GM12878 (cell line): ENCODE results near the gene ASXL2. TPM values are rescaled to one million over a fixed set of nuclear protein-coding genes. Genes with fewer than 3 reads are reported as not detected.

ENCODE experiments used
- EZH2 ChIP-seq: IDR thresholded peaks from 2 replicates; pipeline ENCODE4 v1.6.1; 2012; ENCODE audit warnings: low read depth, mild to moderate bottlenecking, control low read depth, inconsistent platforms, low read length, borderline replicate concordance; ENCODE audit not compliant: control insufficient read depth
- FOXM1 ChIP-seq: IDR thresholded peaks from 2 replicates; pipeline ENCODE4 v1.6.1; 2012; ENCODE audit warnings: low read depth, mild to moderate bottlenecking, inconsistent platforms, low read length, moderate library complexity
- HDAC6 ChIP-seq: fragments of 200-600 bp; sonication (generic); IDR thresholded peaks from one replicate; pipeline ENCODE4 v1.8.0; 2017; ENCODE audit warnings: antibody characterized with exemption; ENCODE audit not compliant: unreplicated experiment
- JUND ChIP-seq: IDR thresholded peaks from 2 replicates; pipeline ENCODE4 v1.6.1; 2012; ENCODE audit warnings: low read depth, mild to moderate bottlenecking, low read length, improper control_type of control experiment, moderate library complexity
- SMC3 ChIP-seq: IDR thresholded peaks from 2 replicates; pipeline ENCODE4 v1.6.1; 2011; ENCODE audit warnings: low read length, improper control_type of control experiment, borderline replicate concordance
- SREBF2 ChIP-seq: IDR thresholded peaks from 2 replicates; pipeline ENCODE4 v1.6.1; 2012; ENCODE audit warnings: mild to moderate bottlenecking, low read length
- ZNF274 ChIP-seq: IDR thresholded peaks from one replicate; pipeline ENCODE4 v1.8.0; 2011; ENCODE audit not compliant: insufficient read length, insufficient read depth
- polyA plus RNA-seq, 11 experiments: library from polyadenylated mRNA; depleted of rRNA in 4 of 11; unstranded in 6 of 11; stranded (reverse) in 5 of 11; fragments of >200 nt; fragmentation: Nextera tagmentation in 4 of 11; fragmentation: Illumina TruSeq in 1 of 11; extraction: Ambion mirVana in 4 of 11; extraction: Trizol in 1 of 11; gene quantifications; 1 replicate in 1 of 11; 2 replicates in 10 of 11; pipeline versions ENCODE4 v1.2.1 to v1.2.3, GENCODE V29; 2011 to 2016; ENCODE audit warnings: inconsistent platforms in 2 of 11, missing spikeins in 2 of 11, low read depth in 1 of 11
- total RNA-seq, 4 experiments: library from RNA; depleted of rRNA in 3 of 4; stranded (reverse); fragments of >200 nt in 3 of 4; fragmentation: Illumina TruSeq in 1 of 4; extraction: Trizol in 1 of 4; gene quantifications; 2 replicates each; pipeline versions ENCODE4 v1.2.1 to v1.2.3, GENCODE V29; 2013 to 2021
- TF ChIP-seq, protein P1 (sequence below): fragments of 450-650 bp; IDR thresholded peaks from 2 replicates; pipeline ENCODE4 v1.6.1; 2017; ENCODE audit warnings: mild to moderate bottlenecking, moderate library complexity
- TF ChIP-seq, protein P2 (sequence below): fragments of 150-350 bp; IDR thresholded peaks from 2 replicates; pipeline ENCODE4 v1.6.1; 2016; ENCODE audit warnings: low read depth, low read length
- TF ChIP-seq, protein P3 (sequence below), 3 experiments: IDR thresholded peaks in 2 of 3; conservative IDR thresholded peaks in 1 of 3; 2 replicates each; pipeline ENCODE4 v1.5.1; 2011; ENCODE audit warnings: low read depth in 3 of 3, low read length in 3 of 3, mild to moderate bottlenecking in 3 of 3, control low read depth in 2 of 3, moderate library complexity in 2 of 3, inconsistent platforms in 1 of 3, mixed read lengths in 1 of 3; ENCODE audit not compliant: control insufficient read depth in 2 of 3, insufficient read depth in 1 of 3; ENCODE audit errors: extremely low read depth in 1 of 3

ASXL2 gene
- total and polyA plus RNA-seq, 10 of the 15 experiments (the other 5 are each of a cell fraction or from before 2014, with no cell fraction given): 1.3 to 17.7 (median 5.5) TPM

DNA sequence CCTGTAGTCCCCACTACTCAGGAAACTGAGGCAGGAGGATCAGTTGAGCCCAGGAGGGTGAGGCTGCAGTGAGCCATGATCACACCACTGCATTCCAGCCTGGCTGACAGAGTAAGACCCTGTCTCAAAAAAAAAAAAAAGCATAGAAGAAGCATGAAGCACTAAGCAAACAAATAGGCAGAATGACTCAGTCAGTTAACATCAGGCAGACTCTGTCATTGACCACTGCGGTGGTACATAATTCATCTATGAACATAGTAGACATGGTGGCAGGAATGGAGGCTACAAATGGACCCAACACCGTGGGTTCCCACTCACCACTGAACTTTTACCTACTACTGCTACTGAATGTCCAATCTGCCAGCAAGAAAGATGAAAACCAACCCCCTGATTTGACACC is 7.6 kb upstream of the ASXL2 start (continued):
- TF ChIP-seq, protein P1, sequence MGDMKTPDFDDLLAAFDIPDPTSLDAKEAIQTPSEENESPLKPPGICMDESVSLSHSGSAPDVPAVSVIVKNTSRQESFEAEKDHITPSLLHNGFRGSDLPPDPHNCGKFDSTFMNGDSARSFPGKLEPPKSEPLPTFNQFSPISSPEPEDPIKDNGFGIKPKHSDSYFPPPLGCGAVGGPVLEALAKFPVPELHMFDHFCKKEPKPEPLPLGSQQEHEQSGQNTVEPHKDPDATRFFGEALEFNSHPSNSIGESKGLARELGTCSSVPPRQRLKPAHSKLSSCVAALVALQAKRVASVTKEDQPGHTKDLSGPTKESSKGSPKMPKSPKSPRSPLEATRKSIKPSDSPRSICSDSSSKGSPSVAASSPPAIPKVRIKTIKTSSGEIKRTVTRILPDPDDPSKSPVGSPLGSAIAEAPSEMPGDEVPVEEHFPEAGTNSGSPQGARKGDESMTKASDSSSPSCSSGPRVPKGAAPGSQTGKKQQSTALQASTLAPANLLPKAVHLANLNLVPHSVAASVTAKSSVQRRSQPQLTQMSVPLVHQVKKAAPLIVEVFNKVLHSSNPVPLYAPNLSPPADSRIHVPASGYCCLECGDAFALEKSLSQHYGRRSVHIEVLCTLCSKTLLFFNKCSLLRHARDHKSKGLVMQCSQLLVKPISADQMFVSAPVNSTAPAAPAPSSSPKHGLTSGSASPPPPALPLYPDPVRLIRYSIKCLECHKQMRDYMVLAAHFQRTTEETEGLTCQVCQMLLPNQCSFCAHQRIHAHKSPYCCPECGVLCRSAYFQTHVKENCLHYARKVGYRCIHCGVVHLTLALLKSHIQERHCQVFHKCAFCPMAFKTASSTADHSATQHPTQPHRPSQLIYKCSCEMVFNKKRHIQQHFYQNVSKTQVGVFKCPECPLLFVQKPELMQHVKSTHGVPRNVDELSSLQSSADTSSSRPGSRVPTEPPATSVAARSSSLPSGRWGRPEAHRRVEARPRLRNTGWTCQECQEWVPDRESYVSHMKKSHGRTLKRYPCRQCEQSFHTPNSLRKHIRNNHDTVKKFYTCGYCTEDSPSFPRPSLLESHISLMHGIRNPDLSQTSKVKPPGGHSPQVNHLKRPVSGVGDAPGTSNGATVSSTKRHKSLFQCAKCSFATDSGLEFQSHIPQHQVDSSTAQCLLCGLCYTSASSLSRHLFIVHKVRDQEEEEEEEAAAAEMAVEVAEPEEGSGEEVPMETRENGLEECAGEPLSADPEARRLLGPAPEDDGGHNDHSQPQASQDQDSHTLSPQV: no peak
- TF ChIP-seq SMC3 (no peak), FOXM1 (no peak), EZH2 (no peak), HDAC6 (no peak), JUND (no peak), SREBF2 (no peak), ZNF274 (no peak)
- TF ChIP-seq, protein P2, sequence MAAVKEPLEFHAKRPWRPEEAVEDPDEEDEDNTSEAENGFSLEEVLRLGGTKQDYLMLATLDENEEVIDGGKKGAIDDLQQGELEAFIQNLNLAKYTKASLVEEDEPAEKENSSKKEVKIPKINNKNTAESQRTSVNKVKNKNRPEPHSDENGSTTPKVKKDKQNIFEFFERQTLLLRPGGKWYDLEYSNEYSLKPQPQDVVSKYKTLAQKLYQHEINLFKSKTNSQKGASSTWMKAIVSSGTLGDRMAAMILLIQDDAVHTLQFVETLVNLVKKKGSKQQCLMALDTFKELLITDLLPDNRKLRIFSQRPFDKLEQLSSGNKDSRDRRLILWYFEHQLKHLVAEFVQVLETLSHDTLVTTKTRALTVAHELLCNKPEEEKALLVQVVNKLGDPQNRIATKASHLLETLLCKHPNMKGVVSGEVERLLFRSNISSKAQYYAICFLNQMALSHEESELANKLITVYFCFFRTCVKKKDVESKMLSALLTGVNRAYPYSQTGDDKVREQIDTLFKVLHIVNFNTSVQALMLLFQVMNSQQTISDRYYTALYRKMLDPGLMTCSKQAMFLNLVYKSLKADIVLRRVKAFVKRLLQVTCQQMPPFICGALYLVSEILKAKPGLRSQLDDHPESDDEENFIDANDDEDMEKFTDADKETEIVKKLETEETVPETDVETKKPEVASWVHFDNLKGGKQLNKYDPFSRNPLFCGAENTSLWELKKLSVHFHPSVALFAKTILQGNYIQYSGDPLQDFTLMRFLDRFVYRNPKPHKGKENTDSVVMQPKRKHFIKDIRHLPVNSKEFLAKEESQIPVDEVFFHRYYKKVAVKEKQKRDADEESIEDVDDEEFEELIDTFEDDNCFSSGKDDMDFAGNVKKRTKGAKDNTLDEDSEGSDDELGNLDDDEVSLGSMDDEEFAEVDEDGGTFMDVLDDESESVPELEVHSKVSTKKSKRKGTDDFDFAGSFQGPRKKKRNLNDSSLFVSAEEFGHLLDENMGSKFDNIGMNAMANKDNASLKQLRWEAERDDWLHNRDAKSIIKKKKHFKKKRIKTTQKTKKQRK: no peak
- TF ChIP-seq, protein P3, sequence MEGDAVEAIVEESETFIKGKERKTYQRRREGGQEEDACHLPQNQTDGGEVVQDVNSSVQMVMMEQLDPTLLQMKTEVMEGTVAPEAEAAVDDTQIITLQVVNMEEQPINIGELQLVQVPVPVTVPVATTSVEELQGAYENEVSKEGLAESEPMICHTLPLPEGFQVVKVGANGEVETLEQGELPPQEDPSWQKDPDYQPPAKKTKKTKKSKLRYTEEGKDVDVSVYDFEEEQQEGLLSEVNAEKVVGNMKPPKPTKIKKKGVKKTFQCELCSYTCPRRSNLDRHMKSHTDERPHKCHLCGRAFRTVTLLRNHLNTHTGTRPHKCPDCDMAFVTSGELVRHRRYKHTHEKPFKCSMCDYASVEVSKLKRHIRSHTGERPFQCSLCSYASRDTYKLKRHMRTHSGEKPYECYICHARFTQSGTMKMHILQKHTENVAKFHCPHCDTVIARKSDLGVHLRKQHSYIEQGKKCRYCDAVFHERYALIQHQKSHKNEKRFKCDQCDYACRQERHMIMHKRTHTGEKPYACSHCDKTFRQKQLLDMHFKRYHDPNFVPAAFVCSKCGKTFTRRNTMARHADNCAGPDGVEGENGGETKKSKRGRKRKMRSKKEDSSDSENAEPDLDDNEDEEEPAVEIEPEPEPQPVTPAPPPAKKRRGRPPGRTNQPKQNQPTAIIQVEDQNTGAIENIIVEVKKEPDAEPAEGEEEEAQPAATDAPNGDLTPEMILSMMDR (IDR thresholded peaks at IDR 0.05 in 2 of 3, conservative IDR thresholded peaks at IDR 0.05 in 1 of 3; ENCODE audit: control insufficient read depth in 2 of 3, extremely low read depth in 1 of 3, insufficient read depth in 1 of 3, low read depth in 3 of 3, low read length in 3 of 3): no peak
